ENCODE data around the gene PLXDC2.

The PLXDC2 gene

DNA sequence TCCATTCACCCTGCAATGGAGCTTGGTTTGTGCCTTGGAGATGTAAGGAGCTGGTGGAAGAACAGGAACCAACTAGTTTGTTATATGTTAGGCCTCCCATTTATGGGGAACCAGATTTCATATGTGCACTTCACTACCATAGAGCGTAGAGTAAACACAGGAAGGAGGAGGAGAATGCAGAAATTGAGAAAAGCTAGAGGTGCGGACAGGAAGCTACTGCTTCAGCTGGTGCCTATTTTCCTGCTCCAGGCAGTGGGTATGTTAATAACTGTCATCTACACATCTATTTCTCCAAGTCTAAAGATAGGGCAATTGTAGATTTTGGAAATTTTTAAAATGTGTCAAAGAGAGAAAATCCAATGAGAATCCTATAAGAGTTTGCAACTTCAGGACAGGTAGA is 482.2 kb downstream of the PLXDC2 start:
- no peak for DNase-seq

DNA sequence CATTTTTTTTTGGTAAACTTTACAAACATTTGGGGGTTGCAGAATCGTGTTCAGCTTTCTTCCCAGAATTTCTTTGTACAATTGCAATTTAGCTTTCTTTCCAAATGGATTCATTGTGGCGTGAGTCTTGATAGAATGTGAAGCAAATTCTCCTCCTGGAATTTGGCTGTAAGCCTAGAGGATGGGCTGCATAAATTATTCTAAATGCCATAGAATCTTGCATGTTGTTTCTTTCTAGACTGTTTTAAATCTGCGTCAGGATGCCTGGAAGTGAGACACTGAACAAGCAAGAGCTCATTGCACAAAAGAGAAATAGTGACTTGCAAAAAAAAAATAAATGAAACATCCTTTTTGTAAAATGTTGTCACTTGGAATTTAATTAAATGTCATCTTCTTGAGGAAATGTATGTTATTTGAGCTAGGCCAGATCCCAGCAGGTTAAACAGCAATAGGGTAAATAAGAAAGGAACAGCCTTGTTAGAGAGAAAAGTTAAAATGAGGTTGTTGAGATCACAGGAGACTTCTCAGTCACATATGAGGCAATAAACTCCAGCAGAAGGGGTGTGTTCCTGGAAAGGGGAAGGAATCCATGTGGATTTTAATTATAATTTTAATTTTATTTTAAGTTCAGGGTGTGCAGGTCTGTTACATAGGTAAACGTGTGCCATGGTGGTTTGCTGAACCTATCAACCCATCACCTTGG is 483.0 kb downstream of the PLXDC2 start:
- no peak for DNase-seq

DNA sequence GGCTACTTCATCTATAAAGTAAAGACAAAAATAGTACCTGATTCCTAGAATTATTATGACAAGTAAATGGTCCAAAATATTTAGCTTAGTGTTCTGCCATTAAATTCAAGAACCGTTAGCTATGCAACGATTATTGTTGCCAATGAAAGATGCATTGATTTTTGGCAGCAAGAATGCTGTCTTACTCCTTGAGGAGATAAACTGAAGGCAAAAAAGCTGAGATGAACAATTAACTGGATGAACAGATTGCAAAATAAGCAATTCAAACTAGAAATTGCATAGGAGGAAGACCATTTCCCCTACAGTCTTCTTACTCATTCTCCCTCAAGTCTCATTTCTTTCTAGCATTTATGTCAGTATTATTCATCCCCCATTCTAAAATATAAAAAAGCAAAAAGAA is 484.5 kb downstream of the PLXDC2 start:
- no peak for DNase-seq

DNA sequence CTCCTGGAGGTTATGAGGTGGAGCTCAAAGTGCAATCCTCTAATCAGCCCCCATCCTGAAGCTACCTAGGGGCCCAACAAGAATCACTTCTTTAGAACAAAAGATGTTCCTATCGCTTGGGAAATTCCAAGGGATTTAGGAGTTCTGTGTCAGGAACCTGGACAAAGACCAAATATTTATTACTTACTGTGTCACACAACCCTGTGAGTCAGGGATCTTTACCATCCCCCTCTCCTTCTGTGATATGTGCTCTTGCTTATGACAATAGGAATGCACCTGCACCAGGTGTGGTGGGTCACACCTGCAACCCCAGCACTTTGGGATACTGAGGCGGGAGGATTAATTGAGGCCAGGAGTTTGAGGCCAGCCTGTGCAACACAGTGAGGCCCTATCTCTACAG is 485.8 kb downstream of the PLXDC2 start:
- DNase-seq, result no peak

DNA sequence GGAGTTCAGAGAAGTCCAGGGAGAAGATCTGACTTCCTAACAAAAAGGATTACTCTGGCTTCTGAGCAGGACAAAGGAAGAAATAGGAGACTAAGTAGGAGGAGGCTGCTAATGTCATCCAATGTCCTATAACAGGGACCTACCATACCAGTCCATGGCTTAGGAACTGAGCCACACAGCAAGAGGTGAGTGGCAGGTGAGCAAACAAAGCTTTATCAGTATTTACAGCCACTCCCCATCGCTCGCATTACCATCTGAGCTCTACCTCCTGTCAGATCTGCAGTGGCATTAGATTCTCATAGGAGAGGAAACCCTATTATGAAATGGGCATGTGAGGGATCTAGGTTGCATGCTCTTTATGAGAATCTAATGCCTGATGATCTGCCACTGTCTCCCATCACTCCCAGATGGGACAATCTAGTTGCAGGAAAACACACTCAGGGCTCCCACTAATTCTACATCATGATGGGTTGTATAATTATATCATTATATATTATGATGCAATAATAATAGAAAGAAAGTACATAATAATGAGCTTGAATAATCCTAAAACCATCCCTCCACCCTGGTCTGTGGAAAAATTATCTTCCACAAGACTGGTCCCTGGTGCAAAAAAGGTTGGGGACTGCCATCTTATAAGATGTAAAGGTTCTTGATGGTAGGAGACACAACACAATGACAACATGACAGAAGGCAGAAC is 487.4 kb downstream of the PLXDC2 start:
- DNase-seq, result no peak

DNA sequence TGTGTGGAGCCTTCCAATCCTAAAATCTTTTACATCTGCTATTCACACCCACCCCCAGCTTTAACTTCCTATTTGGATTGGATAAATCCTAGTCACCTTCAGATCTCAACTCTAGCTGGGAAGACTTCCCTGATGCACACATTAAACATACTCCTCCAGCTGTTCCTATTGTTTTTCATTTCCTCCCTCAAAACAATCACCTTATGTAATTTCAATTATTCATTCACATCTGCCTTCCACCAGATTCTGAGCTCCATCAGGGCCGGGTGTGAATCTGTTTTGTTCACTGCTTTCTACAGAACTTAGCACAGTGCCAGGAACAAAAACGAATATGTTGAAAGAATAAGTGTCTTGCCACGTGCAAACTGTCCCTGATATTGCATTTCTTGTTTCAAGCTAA is 497.4 kb downstream of the PLXDC2 start:
- DNase-seq, result no peak

DNA sequence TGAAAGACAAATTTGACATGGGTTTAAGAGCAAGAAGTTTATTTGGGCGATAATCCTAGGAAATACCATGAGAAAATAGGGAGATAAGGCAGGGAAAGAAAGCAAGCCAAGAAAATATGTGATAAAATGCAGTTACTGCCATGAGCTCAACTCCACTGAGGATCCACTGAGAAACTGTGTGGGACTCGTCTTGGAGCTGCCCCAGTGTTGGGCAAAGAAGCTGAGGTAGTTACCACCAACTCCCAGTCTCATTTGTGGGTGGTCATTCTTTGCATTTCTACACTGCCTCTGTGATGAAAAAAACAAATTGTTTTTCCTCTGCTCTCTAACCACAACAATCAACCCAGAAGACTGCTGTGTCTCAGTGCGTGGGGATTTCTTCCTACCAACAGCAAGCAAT is 498.2 kb downstream of the PLXDC2 start:
- no peak for DNase-seq

DNA sequence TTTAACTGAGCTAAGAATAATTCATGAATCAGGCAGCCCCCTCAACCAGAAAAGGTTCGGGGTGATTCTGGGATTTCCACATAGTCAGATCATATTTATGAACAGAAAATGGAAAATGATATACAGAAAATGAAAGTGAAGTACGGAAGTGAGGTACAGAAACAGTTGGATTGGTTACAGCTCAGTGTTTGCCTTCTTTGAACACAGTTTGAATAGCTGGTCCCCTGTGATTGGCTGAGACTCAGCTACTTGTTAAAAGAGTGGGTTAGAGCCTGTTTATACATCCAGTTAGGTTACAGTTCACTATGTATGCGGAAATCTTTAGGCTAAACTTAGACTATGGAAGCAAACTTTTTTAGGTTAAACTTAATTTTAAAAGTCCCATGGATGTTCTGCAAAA is 511.7 kb downstream of the PLXDC2 start:
- DNase-seq, result no peak

DNA sequence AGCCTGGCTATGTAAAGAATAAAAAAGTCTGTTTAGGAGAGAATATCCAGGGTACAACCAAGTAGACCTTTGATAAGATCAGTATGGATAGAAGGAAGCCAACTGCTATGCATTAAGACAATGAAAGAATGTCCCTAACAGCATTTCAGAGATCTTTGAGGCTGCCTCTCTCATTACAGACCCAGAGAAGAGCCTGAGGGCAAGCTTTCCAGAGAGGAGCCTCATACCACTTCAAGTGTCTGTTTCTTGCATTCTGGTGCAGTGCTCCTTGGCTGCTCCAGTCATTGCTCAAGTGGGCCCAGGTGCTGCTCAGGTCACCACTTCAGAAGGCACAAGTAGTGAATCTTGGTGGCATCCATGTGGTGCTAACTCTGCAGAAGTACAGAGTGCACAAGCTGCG is 514.0 kb downstream of the PLXDC2 start:
- no peak for DNase-seq

DNA sequence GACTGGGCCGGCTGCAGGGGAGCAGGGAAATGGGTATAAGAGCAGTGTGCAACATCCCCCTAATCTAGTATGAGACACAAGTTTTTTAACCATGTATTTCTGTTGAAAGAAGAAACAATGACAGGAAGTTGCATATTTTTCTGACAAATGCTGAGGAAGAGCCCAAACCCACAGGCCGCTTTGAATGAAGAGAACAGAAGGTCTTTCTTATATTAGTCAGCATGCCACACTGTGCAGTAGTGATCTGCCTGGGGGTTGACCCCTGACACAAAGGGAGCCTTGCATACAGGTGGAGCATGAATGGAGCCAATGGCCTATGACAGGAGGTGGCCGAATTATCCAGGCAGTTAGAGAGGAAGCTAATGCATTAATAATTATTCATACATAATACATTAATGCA is 518.3 kb downstream of the PLXDC2 start:
- no peak for DNase-seq
